ENCODE data around the gene ZNF547. TPM values are rescaled to one million over a fixed set of nuclear protein-coding genes. Genes with fewer than 3 reads are reported as not detected.
A peak's percentile ranks its signal among the peaks of the same experiment; 100 is the strongest.

Gene ZNF547
- total RNA-seq, result 3.0 and 4.1 TPM in 2 replicates
- polyA plus RNA-seq (2012), result 4.6 TPM

DNA sequence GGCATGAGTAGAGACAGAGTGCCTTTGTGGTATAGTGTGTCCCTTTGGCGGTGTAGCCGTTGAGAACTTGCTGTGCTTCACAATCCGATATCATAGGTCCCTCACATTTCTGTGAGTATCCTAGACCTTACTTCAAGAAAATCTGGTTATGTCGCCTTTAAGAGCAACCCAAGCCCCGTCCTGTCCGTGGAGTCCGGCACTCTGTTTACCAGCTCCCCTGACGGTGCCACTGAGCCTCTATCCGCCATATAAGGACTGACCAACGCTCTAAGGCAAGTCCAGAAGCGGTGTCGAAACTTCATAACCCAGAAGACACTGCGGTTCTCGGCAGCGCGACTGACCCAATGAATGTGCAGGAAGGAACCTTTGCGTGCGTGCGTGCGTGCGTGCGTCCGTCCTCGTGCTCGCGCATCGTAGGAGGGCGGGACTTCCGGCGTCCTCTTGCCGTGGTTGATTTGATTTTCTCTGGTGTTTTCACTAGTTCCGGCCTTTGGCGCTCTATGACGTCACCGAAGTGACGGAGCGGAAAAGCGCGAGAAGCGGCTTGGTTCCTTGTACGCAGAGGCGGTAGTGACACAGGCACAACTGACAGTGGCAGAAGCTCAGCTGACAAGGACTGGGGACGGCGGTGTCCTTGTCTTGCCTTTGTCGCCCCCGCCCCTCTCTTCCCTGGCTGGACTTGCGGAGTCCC, at the start of gene ZNF547, which contains the start of gene TRAPPC2B:
ZNF547 (plus strand) TSS at position 555 of the 691 bp plus-strand sequence. CDS start 5,005 bp downstream, outside the sequence.
TRAPPC2B (plus strand) TSS at position 555 of the 691 bp plus-strand sequence. CDS start 1,283 bp downstream, outside the sequence.
- peak; percentile 100 for DNase-seq (ENCODE audit: low read depth)

DNA sequence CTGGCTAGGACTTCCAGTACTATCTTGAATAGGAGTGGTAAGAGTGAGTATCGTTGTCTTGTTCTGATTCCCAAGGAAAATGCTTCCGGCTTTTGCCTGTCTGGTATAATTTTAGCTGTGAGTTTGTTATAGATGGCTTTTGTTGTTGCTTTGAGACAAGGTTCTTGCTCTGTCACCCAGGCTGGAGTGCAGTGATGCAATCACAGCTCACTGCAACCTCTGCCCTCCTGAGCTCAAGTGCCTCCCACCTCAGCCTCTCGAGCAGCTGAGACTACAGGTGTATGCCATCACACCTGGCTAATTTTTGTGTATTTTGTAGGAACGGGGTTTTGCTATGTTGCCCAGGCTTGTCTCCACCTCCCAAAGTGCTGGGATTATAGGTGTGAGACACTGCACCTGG, 49.2 kb upstream of the ZNF547 start:
- DNase-seq (ENCODE audit: low read depth), result no peak

DNA sequence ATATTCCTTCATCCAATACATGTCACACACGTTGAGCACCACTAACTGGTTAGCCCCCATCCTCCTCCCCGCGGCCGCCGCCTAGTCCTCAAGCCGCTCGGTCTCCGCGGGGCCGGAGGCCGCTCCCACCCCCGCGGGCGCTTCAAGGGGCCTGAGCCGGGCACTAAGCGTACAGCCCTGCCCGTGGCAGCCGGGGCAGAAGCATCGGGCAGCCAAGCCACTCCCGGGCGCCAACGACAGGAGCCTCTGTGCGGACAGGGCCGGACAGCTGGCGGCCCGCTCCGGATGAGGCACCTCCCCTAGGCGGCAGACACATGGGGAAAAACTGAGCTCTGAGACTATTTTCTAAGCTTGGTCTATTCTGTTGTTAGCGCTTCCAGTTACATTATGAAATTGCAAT, 45.8 kb upstream of the ZNF547 start:
- peak; percentile 27 for DNase-seq (ENCODE audit: low read depth)

DNA sequence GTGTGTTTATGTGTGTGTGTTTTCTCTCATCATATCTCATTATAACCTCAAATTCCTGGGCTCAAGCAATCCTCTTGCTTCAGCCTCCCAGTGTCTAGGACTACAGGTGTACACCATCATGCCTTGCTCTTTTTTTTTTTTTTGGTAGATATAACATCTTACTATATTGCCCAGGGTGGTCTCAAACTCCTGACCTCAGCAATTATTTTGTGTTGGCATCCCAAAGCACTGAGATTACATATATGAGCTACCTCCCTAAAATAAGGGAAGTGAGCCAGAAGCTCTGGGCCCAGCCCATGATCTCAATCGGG, 43.5 kb upstream of the ZNF547 start:
- no peak for DNase-seq (ENCODE audit: low read depth)

DNA sequence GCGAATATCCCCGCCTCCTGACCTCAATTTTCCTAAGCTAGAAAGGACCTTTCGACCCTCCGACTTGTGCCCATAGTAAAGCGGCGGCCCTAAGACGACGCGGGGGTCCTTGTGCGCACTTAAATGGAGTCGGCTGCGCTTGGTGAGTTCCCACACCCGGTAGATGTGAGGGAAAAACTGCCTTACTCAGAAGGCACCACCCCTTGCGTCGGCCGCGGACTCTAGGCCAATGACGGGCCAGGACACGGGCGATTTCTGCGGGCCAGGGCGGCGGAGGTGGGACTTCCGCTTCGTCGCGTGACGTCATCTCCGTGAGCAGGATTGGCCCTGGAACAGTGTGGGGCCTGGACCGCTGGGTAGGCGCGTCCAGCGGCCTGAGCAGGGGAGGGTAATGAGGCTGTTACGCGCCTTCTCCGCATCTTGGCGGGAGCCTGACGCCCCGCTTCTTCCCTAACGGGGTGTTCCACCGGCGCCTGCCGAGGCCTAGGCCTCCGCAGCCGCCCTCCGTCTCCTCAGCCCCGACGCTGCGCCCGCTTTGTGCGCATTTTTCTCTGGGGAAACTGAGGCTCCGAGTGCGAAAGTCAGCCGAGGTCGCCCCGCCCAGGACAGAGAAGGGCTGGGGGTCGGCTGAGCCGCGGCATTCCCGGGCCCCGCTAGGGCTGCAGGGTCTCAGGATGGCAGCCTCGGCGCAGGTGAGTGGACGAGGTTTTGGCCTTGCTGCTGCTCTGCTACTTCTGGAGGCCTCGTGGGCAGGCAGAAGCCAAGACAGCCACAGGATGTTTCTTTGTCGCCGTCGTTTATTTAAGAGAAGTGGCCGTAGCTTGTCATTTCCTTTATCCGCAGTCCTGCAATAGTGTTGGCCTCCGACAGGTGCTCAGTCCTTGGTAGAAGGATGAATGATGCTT, 42.9 kb upstream of the ZNF547 start, which contains the start of gene ZNF543:
ZNF543 (plus strand) TSS at position 293 of the 905 bp plus-strand sequence; CDS start at position 675, 382 bp downstream.
- peak; percentile 98 for DNase-seq (ENCODE audit: low read depth)

DNA sequence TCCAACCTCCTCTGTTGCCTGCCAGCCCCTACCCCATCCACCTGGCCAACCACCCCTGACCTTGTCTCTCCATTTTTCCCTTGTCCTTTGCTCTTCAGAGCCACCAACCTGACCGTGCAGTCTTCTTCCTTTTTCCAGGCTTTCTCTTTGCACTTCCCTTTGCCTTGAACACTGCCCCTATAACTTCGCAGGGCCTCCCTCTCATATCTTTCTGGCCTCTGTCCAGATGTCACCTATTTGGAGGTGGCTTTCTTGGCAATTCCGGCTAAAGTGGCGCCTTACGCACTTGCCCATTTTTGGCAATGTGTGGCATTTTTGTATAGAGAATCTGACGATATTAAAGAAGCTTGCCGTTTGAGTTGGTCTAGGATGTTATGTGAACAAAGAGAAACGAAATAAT, 42.2 kb upstream of the ZNF547 start:
- DNase-seq (ENCODE audit: low read depth), result no peak

DNA sequence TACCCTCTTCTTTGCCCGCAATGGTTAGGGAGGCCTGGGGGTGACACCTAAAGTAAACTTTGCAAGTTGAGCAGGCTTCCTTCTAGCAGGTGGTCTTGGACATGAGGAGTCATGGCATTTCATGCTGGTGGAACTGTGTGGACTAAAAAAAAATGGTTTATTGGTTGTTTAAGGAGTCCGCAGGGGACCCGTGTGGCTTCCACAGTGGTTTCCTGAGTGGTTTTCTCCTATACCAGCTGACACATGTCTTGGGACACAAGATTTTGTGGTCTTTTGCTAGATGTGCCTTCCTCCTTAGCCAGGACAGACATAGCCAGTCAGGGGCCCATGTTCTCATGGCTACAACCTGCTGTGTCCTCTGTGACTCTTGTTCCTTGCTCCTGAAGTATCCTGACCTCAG, 41.6 kb upstream of the ZNF547 start:
- DNase-seq (ENCODE audit: low read depth), result no peak

DNA sequence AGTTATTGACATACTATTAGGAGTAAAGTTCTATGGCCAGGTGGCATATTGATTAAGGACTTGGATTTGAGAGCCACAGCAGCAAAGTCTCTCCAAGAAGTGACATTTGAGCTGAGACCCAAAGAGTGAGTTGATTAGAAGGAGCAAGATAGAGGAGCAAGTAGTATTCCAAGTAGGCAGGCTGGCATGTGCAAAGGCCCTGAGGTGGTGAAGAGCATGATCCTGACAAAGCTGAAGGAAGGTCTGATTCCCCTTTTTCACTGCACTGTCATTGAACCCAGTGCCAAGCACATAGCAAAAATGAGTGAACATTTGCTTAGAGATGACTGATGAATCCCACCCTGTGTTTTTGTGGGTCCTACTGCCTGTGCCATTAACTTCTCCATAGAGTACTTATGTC, 38.4 kb upstream of the ZNF547 start:
- no peak for DNase-seq (ENCODE audit: low read depth)

DNA sequence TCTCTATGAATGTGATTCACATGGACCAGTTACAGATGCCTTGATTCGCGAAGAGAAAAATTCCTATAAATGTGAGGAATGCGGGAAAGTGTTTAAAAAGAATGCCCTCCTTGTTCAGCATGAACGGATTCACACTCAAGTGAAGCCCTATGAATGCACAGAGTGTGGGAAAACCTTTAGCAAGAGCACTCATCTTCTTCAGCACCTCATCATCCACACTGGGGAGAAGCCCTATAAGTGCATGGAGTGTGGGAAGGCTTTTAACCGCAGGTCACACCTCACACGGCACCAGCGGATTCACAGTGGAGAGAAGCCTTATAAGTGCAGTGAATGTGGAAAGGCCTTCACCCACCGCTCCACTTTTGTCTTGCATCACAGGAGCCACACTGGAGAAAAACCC, 35.4 kb upstream of the ZNF547 start:
- no peak for DNase-seq (ENCODE audit: low read depth)

DNA sequence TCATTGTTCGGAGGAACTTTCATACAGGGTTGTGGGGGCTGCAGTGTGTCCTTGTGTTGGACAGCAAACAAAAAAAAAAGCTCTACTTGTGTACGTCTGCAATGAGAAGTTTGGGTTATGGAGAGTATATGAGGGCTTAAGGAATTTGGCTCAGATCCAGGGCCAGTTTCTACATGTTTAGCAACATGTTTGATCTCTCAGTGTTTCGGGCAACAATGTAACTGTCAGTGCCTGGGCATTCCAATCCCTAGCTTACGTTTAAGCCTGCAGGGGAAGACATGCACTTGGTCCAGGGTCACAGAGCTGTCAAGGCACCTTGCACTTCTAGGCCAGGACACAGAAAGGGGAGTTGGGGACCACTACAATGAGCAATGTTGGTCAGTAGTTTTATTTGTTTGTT, 29.2 kb upstream of the ZNF547 start:
- no peak for DNase-seq (ENCODE audit: low read depth)

DNA sequence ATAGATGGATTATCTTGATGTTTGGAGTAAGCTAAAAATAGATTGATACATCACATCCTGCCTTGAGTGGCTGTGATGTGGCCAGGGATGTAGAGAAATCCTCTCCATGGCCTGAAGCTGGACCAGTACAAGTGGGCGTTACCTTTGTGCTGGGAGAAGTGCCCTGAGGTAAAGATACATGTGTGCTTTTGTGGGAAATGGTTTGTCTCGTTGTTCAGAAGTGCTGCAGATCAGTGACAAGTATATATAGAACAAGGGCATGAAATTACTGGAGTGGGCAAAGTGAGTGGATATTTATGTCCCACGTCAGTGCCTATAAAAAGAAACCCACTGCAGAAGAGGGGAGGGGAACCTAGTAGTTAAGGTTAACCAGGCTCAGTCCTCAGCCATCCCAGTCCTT, 24.5 kb upstream of the ZNF547 start:
- peak; percentile 41 for DNase-seq (ENCODE audit: low read depth)

DNA sequence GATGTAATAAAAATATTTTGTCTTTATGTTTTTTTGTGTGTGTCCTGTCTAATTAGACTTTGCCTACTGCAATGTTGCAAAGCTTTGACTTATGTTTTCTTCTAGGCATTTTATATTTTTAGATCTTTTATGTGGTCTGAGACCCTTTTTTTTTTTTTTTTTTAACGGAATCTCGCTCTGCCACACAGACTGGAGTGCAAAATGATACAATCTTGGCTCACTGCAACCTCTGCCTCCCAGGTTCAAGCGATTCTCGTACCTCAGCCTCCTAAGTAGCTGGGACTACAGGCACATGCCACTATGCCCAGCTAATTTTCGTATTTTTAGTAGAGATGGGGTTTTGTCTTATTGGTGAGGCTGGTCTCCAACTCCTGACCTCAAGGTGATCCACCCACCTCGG, 20.8 kb upstream of the ZNF547 start:
- no peak for DNase-seq (ENCODE audit: low read depth)

DNA sequence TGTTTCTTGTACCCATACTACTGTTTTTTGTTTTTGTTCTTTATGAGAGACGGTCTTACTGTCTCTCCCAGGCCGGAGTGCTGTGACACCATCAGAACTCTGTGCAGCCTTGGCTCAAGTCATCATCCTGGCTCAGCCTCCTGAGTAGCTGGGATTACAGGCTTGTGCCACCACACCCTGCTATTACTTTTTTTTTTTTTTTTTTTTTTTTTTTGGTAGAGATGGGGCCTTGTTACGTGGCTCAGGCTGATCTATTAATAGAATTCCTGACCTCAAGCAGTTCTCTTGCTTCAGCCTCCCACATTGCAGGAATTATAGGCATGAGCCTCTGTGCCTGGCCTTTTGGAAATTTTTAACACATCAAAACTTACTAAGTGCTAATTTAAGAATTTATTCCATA, 15.2 kb upstream of the ZNF547 start:
- peak; percentile 68 for DNase-seq (ENCODE audit: low read depth)

DNA sequence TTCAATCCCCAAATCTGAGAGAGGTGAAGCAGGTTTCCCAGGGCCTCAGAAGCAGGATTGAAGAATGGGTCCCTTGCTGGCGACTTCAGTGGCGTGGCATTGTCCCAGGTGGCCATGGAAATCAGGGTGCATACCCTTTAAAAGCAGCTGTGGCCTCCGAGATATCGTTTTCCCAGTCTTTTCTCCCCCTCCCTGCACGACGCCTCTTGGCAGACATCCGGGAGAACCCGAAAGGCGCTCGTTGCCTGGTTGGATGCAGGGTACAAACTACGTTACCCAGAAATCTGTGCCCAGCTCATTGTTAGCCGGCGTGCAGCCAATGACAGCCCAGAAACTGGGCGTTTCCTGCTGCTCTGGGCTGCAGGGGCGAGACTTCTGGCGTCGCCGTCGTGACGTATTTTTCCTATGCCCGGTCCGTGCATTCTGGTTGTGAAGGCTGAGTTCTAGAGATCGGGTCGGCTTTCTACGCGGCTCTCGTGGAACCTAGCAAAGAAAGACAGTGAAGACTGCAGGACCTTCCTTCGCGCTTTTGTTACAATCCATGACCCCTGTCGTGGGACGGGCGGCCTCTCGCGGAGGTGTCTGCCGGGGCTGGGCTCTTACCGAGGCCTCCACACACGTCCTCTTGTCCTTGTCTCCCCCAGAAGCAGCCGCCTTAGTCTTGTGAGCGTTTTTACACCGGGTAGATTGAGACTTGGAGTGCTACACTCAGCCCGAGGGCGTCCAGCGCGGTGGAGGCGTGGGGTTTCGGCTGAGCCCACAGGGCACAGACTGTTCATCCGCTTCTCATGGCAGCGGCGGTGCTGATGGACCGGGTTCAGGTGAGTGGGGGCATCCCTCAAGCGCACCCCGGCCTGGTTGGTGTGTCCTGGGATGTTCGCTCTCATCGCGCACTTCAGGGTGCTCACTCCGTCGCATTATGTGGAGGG, 12.2 kb upstream of the ZNF547 start, which contains the start of gene ZNF304:
ZNF304 (plus strand) TSS at position 395 of the 929 bp plus-strand sequence; CDS start at position 789, 394 bp downstream.
- DNase-seq (ENCODE audit: low read depth), result peak; percentile 98

DNA sequence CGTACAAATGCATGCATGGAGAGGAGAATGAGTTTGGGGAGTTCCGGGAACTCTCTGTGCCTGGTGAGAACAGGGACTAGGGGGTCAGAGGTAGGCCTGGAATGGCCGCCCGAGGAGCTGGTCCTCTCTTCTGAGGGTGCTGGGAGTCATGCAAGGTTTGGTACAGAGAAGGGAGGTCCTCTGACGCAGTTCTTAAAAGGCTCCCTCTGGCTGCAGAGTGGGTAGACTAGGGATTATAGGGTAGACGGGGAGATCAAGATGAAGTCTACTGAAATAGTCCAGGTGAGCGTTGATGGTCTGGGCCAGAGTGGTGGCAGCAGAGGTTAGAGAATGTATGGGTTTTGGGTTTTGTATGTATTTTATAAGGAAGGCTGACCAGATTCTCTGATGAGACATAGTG, 11.5 kb upstream of the ZNF547 start:
- DNase-seq (ENCODE audit: low read depth), result no peak

DNA sequence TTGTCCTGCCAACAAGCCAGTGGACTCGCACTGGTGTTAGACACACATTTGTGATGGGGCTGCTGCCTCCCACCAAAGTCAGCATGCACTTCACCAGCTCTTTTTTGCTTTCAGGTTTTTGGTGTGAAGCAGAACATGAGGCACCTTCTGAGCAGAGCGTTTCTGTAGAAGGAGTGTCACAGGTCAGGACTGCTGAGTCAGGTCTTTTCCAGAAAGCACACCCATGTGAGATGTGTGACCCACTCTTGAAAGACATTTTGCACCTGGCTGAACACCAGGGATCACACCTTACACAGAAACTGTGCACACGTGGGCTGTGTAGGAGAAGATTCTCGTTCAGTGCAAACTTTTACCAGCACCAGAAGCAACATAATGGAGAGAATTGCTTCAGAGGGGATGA, 7.4 kb upstream of the ZNF547 start:
- no peak for DNase-seq (ENCODE audit: low read depth)

DNA sequence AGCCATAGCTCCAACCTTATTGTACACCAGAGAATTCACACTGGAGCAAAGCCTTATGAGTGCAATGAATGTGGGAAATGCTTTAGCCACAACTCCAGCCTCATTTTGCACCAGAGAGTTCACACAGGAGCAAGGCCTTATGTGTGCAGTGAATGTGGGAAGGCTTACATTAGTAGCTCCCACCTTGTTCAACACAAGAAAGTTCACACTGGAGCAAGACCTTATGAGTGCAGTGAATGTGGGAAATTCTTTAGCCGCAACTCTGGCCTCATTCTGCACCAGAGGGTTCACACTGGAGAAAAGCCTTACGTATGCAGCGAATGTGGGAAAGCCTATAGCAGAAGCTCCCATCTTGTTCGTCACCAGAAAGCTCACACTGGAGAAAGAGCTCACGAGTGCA, 5.9 kb upstream of the ZNF547 start:
- DNase-seq (ENCODE audit: low read depth), result no peak

DNA sequence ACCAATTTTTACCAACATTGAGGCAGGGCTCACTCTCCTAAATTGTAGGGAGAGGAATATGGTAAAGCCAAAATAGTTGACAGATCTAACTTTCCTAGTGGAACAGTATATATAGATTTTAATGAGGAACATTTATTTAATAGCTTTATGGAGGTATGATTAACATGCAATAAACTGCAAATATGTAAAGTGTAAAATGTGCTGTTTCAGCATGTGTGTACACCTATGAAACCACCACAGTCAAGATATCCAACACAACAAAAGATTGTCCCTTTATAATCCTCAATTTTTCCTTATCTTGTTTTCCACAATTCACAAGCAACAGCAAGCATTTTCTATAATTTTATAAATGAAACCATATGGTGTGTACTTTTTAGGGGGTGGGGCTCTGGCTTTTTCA, 4.1 kb upstream of the ZNF547 start:
- no peak for DNase-seq (ENCODE audit: low read depth)

DNA sequence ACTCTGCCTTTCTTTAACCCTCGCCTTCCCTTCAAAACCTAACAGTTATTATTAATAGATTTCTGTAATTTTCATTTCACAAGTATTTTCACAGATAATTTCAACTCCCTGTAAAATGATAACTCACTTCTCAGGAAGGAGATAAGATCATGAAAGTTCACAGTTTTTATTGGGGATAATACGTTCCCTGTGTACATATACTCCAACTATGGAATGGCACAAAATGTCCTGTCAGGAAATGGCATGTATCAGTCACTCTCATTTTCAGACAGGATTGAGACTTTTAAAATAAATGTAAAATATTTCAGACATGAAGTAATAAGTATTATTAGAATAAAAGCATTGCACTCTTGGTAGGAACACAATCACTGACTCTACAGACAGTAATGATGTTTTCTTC, 932 bp upstream of the ZNF547 start:
- no peak for DNase-seq (ENCODE audit: low read depth)

DNA sequence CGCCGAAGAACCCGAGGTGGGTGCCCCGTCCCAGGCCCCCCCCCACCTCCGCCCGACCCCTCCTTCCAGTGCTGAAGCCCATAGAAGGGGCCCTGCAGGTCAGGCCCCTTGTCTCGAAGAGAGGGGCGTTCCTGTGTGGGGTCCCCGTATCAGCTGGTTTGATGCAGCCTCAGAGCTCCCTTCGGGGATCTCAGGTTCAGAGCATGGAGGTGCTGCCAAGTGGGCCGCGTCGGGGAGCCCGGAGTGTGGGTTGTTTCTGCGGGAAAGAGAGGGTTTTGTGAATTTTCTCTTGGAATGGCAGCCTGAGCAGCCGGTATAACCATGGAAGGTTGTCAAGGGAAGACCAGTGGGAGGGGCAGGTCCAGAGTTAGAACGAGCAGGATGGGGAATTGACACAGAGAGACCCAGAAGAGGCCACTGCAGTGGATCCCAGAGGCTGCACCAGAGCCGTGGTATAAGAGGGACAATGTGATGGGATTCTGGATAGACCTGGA, 384 bp downstream of the ZNF547 start:
- peak; percentile 14 for DNase-seq (ENCODE audit: low read depth)

DNA sequence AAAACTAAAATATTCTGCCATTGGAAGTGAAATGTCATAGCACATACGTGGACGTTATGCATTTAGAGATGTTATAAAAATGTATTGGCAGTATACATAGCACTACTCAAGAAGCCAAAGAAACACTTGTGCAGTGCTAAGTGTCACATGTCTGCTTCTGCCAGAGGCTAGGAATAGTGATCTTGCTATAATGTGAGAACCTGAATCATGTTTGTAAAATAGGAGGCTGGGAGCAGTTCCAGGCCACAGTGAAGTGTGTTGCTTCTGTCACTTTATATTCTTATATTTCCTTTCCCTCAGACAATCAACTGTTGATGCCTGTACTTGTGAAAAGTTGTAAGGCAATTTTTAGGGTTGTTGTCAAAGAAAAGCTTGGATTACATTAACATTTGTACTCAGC, 3.4 kb downstream of the ZNF547 start:
- peak; percentile 27 for DNase-seq (ENCODE audit: low read depth)
